Measurements from ENCODE around the gene NGRN.

DNA sequence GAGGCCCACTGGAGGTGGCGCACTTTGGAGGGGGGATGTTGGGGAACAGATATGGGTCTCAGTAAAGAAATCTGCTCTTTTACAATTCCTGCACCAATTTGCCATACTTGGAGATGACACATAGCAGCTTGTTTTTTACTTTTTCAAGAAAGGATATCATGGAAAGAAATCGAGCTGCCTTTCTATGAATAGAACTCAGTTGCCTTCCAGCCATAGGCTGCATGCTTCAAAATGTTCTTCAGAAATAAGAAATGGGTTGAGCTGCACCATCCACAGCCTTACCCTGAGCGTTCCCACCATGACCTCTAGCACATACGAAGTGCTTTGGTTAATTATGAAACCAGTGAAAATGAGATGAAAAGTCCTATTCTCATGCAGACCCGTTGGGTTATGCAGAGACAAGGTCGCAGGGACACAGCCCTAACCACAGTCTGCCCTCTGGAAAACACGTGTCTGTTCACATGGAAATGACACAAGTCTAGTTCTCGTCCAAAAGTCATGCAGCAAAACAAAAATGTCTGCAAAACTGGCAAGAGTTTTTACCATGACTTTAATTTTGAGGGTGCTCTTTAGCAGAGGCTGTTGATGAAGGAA is 36.3 kb downstream of the NGRN start:
- TF ChIP-seq, protein P1, sequence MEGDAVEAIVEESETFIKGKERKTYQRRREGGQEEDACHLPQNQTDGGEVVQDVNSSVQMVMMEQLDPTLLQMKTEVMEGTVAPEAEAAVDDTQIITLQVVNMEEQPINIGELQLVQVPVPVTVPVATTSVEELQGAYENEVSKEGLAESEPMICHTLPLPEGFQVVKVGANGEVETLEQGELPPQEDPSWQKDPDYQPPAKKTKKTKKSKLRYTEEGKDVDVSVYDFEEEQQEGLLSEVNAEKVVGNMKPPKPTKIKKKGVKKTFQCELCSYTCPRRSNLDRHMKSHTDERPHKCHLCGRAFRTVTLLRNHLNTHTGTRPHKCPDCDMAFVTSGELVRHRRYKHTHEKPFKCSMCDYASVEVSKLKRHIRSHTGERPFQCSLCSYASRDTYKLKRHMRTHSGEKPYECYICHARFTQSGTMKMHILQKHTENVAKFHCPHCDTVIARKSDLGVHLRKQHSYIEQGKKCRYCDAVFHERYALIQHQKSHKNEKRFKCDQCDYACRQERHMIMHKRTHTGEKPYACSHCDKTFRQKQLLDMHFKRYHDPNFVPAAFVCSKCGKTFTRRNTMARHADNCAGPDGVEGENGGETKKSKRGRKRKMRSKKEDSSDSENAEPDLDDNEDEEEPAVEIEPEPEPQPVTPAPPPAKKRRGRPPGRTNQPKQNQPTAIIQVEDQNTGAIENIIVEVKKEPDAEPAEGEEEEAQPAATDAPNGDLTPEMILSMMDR (conservative IDR thresholded peaks at IDR 0.05 in 1 of 2, IDR thresholded peaks at IDR 0.05 in 1 of 2; ENCODE audit: low read depth in 1 of 2, low read length in 2 of 2): no peak
- no peak for TF ChIP-seq EZH2 (IDR thresholded peaks at IDR 0.05; ENCODE audit: low read length, missing control alignments)

All from fibroblast of lung (primary cell).